Limb (tissue), 2 donors: Measurements from ENCODE around the gene KIF4A.
"Not testable (repeated sequence)": the region's sequence is repeated elsewhere in the genome, so short reads cannot be mapped to it uniquely, and the experiment has no call there.

Experiments used
- DNase-seq, 2 donors: peaks; one replicate each; pipeline ENCODE4 v3.0.0-alpha.2; 2016; ENCODE audit errors: extremely low spot score in 2 of 2

KIF4A gene, protein sequence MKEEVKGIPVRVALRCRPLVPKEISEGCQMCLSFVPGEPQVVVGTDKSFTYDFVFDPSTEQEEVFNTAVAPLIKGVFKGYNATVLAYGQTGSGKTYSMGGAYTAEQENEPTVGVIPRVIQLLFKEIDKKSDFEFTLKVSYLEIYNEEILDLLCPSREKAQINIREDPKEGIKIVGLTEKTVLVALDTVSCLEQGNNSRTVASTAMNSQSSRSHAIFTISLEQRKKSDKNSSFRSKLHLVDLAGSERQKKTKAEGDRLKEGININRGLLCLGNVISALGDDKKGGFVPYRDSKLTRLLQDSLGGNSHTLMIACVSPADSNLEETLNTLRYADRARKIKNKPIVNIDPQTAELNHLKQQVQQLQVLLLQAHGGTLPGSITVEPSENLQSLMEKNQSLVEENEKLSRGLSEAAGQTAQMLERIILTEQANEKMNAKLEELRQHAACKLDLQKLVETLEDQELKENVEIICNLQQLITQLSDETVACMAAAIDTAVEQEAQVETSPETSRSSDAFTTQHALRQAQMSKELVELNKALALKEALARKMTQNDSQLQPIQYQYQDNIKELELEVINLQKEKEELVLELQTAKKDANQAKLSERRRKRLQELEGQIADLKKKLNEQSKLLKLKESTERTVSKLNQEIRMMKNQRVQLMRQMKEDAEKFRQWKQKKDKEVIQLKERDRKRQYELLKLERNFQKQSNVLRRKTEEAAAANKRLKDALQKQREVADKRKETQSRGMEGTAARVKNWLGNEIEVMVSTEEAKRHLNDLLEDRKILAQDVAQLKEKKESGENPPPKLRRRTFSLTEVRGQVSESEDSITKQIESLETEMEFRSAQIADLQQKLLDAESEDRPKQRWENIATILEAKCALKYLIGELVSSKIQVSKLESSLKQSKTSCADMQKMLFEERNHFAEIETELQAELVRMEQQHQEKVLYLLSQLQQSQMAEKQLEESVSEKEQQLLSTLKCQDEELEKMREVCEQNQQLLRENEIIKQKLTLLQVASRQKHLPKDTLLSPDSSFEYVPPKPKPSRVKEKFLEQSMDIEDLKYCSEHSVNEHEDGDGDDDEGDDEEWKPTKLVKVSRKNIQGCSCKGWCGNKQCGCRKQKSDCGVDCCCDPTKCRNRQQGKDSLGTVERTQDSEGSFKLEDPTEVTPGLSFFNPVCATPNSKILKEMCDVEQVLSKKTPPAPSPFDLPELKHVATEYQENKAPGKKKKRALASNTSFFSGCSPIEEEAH

GRCh38 chrX:70289793-70290770 is at the start of gene KIF4A, which contains the start of gene PDZD11:
Gene KIF4A (plus strand): TSS chrX:70290104. CDS start chrX:70290459, 355 bp downstream.
Gene PDZD11 (minus strand): TSS chrX:70289927. CDS start chrX:70289341, 586 bp downstream.
- peak; percentile 82 to 87 for DNase-seq

- no peak for DNase-seq
Observed at GRCh38 chrX:70240751-70241150, 49.2 kb upstream of the KIF4A start.

DNA sequence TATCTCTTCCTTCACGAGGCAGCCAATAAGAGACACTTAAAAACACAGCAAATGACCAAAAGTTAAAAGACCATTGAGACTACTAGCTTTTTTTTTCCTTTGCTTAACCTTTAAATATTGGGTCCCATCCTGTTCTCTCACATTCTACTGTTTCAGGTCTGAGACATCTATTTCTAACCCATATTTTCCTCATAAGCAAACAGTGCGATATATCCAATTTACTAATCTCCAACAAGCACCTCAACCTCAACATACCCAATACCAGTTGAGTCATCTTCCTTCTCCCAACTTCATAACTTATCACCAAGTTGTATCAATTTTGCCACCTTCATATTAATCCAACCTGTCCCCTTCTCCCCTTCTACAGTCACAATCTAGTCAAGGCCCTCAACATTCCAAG is 48.4 kb upstream of the KIF4A start:
- DNase-seq: no peak

DNA sequence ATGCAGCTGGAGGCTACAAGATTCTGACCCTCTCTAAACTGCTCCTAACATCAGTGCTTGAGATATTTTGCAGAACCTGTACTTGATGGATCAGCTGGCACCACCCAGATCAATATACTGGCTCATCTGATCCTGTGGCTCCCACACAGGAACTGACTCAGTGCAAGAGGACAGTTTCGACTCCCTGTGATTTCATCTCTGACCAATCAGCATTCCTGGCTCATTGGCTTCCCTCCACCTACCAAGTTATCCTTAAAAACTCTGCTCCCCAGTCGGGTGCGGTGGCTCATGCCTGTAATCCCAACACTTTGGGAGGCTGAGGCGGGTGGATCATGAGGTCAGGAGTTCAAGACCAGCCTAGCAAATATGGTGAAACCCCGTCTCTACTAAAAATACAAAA is 46.3 kb upstream of the KIF4A start:
- DNase-seq: not testable (repeated sequence)

DNA sequence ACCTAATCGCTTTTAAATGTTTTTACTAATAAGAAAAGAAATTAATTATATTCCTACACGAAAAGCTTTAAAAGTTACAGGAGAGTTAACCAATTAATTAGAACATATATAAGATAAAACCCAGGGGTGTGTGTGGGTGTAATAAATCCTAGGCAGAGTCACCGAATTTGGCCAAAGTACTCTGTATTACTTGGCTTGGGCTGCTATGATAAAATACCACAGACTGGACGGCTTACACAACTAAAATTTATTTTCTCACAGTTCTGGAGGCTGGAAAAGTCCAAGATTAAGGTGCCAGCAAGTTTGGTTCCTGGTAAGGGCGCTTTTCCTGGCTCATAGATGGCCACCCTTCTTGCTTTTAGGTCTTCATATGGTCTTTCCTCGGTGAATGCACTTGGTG is 45.0 kb upstream of the KIF4A start:
- DNase-seq: no peak

- no peak for DNase-seq
Observed at GRCh38 chrX:70247252-70247651, 42.7 kb upstream of the KIF4A start.

DNA sequence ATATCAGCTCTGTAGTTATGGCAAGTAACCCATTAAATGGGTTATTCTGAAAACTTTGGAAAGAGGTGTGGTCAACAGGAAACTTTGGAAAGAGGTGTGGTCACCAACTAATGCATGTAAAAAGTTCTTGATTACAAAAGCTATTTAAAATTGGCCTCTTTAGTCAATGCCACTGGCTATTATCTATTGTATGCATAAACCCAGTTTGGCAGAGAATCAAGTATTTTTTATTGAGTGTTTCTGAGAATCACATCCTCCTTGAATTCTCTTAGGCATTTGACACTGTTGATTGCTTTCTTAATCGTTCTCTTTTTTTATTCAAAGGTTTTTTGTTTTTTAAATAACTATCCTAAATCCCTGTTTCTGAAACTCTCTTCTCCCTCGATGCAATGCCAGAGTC is 37.4 kb upstream of the KIF4A start:
- no peak for DNase-seq

GRCh38 chrX:70253377-70254062 is 36.4 kb upstream of the KIF4A start:
- DNase-seq: no peak

- no peak for DNase-seq
Observed at GRCh38 chrX:70254063-70254400, 35.9 kb upstream of the KIF4A start.

GRCh38 chrX:70254909-70255308 is 35.0 kb upstream of the KIF4A start:
- DNase-seq: no peak

GRCh38 chrX:70255452-70255851 is 34.5 kb upstream of the KIF4A start:
- no peak for DNase-seq

- no peak for DNase-seq
Observed at GRCh38 chrX:70257423-70258288, 32.2 kb upstream of the KIF4A start.

DNA sequence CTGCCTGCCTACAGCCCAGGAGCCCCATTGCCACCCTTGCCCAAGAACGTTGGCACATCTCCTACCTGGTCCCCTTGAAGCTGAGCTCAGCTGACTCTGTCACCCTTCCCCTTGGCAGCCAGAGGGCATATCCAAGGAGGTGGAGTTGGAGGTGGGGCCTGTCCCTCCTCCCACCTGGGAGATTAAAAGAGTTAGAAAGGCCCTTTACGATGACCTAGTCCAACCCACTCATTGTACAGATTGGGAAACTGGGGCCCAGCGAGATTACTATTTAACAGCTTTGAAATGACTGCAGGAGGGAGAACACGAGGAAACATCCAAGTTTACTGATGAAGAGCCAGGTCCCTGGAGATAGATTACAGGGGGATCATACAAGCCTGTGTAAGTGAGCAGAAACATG is 29.8 kb upstream of the KIF4A start, which contains the start of gene P2RY4:
Gene P2RY4 (minus strand): TSS at position 101 of the 400 bp plus-strand sequence. CDS start 580 bp downstream, outside the sequence.
- no peak for DNase-seq

DNA sequence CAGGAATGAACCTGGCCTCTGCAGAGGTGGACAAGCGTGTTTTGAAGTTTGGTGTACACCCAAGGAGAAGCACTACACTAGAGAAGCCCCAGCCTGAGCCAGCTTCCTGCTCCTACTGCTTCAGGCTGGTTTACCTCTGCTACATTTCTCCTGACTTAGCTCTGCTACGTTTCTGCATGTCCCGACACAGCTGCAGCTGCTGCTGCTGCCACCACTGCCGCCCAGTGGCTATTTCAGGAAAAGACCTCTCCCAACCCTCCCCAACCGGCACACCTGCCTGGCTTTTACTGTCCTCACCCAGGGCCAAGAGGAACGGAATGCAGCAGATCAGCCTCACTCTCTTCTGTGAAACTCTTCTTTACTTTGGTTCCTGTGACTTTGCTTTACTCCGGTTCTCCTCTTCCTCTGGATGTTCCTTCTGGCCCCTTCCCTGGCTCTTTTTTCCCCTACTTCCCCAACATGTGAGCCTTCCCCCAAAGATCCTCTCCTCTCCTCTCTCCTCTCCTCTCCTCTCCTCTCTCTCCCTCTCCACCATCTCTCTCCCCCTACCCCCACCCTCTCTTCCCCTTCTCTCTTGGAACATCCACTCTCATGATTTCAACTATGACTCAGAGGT is 26.8 kb upstream of the KIF4A start:
- peak; percentile 2 to 44 for DNase-seq

DNA sequence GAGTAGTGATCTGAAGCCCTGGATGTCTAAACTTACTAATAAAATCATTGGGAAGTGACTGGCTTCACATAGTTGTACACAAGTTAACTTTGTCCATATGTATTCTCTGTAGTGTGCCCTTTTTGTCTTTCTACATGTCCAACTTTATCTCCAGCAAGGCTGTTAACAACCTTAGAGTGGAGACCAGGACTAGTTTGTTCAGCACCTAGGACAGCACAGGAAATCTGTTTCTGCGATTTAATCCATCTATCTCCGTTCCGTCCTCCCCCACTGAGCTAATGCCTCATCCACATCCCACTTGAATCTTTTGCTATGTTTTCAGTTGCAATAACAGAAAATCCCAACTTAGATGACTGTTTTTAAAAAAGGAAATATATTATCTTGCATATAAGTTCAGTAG is 25.1 kb upstream of the KIF4A start:
- DNase-seq: no peak

DNA sequence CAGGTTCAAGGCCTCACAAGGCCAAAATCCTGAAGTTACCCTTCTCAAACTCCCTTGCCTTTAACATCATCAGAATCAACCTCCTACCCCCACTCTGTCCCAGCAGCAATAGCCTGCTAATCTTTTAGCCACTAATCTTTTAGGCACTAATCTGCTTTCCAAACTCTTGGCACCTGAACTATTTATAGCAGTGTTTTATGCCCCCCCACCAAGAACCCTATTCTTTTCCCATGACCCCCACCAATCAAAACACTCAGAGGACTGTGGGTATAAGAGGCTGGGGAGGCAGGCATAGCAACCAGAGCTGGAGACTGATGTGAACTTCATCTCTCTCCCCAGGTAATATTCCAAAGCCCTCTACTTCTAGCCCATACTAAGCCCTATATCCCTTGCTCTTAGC is 21.9 kb upstream of the KIF4A start, which contains the start of gene ARR3:
Gene ARR3 (plus strand): TSS at position 301 of the 400 bp plus-strand sequence. CDS start 1,052 bp downstream, outside the sequence.
- DNase-seq: no peak

DNA sequence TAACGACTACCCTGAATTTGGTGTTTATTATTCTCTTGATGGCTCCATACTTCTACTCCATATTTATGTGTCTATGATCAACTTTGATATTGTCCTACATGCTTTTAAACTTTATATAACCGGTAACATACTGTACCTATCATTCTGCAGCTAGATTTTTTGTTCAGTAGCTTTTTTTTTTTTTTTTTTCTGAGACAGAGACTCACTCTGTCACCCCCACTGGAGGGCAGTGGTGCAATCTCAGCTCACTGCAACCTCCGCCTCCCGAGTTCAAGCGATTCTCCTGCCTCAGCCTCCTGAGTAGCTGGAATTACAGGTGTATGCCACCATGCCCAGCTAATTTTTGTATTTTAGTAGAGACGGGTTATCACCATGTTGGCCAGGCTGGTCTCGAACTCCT is 15.9 kb upstream of the KIF4A start:
- DNase-seq: not testable (repeated sequence)

DNA sequence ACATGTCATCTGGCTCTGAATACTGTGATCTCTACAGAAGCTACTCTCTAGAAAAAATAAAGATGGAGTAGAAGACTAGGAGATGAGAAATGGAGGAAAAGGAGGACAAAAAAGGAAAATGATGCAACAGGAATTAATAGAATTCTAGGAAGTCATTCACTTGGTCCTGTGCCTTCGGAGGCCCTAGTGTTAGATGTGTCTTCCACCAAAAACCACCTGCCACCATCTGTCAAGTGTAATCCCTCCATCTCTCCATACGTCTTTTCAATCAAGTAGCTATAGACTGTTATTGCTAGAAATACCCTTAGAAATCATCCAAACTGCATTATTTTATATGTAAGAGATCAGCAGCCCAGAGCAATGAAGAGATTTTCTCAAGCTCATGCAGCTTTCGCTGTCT is 10.8 kb upstream of the KIF4A start:
- no peak for DNase-seq
